GM18909 (cell line): ENCODE results near the gene SLC2A5.
"Not testable (repeated sequence)": the region's sequence is repeated elsewhere in the genome, so short reads cannot be mapped to it uniquely, and the experiment has no call there.

Experiments used
- ATAC-seq: cut with Tn5 transposase; IDR thresholded peaks from one replicate; pipeline ENCODE4 v1.9.1; 2021; ENCODE audit warnings: mild to moderate bottlenecking; ENCODE audit not compliant: unreplicated experiment, poor library complexity

SLC2A5 gene

GRCh38 chr1:9069326-9070100 is at the start of gene SLC2A5:
SLC2A5 (minus strand) TSS chr1:9069635; CDS start chr1:9069536, 99 bp downstream.
- peak; percentile 93 for ATAC-seq

GRCh38 chr1:9118186-9118585 is 48.8 kb upstream of the SLC2A5 start:
- no peak for ATAC-seq

- ATAC-seq = no peak
These were observed 46.1 kb upstream of the SLC2A5 start for GRCh38 chr1:9115351-9116205.

GRCh38 chr1:9112961-9113880 is 43.8 kb upstream of the SLC2A5 start:
- ATAC-seq = no peak

GRCh38 chr1:9111957-9112356 is 42.5 kb upstream of the SLC2A5 start:
- no peak for ATAC-seq

- no peak for ATAC-seq
These were observed 41.9 kb upstream of the SLC2A5 start for GRCh38 chr1:9111357-9111691.

- ATAC-seq = no peak
These were observed 41.4 kb upstream of the SLC2A5 start for GRCh38 chr1:9110669-9111356.

- ATAC-seq = no peak
These were observed 38.7 kb upstream of the SLC2A5 start for GRCh38 chr1:9108056-9108665.

GRCh38 chr1:9107136-9107535 is 37.7 kb upstream of the SLC2A5 start:
- no peak for ATAC-seq

GRCh38 chr1:9106286-9106685 is 36.9 kb upstream of the SLC2A5 start:
- ATAC-seq = no peak

- ATAC-seq = no peak
These were observed 36.0 kb upstream of the SLC2A5 start for GRCh38 chr1:9105336-9105867.

- ATAC-seq = no peak
These were observed 32.2 kb upstream of the SLC2A5 start for GRCh38 chr1:9101510-9102146.

GRCh38 chr1:9100471-9101043 is 31.1 kb upstream of the SLC2A5 start:
- no peak for ATAC-seq

- ATAC-seq = no peak
These were observed 30.1 kb upstream of the SLC2A5 start for GRCh38 chr1:9099555-9099954.

GRCh38 chr1:9097947-9098705 is 28.7 kb upstream of the SLC2A5 start:
- no peak for ATAC-seq

- ATAC-seq = no peak
These were observed 26.4 kb upstream of the SLC2A5 start for GRCh38 chr1:9095818-9096217.

- not testable (repeated sequence) for ATAC-seq
These were observed 24.7 kb upstream of the SLC2A5 start for GRCh38 chr1:9093996-9094595.
